Measurements from ENCODE around the gene PEX16.
A peak's percentile ranks its signal among the peaks of the same experiment; 100 is the strongest.

The PEX16 gene

DNA sequence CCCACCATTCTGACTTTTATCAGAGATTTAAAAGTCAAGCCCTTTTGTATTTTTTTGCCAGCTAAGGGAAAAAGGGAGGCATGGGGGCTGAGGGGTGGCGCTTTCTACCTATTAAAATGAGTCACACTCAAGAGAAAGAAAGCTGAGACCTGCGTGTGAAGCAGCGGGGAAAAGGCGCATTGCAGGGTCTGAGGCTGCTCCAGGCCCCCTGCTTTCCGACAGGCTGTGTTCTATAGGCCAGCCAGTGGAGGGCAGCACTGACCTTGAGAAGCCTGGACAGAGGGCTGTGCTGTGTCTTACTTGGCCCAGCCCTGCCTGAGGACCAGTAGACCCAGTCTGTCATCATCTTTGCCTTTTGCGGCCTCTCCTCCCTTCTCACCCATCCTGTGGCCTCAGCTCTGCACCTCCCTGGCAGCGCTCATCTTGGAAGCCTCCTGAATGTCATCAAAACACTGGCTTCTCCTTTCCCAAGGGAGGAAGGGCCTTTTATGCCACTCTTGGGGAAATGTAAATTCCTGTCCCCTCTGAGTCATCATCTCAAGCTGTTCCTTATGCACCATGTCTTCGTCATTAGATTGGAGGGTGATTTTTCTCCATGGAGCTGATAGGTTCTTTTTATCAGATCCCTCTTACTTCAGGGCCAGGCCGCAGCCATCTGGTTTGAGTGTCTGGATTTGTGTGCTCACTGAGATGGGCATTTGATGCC is 44.9 kb downstream of the PEX16 start:
- peak; percentile 23 for DNase-seq

DNA sequence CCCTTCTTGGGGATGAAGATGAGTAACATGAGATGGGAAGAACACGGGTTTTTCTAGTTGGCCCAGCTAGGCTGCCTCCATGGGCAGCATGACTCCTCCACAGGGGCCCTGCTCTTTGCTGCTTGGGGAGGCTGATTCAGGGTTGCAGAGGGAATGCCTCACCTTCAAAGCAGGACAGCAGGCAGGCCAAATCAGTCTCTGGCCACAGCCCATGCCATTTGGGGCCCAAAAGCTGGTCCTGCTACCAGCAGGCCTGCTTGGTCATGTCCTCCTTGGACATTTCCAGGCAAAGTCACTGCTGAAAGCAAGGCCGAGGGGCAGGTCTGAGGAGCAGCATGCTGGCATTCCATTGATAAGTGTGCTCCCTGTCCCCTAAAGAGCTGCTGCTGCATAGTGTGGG is 46.0 kb downstream of the PEX16 start:
- DNase-seq = no peak

- no peak for DNase-seq
Measured at GRCh38 chr11:45870706-45871105, 47.0 kb downstream of the PEX16 start.

DNA sequence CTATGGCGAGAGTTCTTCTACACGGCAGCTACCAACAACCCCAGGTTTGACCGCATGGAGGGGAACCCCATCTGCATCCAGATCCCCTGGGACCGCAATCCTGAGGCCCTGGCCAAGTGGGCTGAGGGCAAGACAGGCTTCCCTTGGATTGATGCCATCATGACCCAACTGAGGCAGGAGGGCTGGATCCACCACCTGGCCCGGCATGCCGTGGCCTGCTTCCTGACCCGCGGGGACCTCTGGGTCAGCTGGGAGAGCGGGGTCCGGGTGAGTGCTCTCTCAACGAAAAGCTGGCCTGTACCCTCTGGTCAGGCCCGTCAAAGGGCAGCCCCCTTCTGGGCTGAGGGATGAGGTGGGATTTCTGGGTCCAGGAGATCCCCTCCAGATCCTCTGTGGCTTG is 48.1 kb downstream of the PEX16 start:
- no peak for DNase-seq

DNA sequence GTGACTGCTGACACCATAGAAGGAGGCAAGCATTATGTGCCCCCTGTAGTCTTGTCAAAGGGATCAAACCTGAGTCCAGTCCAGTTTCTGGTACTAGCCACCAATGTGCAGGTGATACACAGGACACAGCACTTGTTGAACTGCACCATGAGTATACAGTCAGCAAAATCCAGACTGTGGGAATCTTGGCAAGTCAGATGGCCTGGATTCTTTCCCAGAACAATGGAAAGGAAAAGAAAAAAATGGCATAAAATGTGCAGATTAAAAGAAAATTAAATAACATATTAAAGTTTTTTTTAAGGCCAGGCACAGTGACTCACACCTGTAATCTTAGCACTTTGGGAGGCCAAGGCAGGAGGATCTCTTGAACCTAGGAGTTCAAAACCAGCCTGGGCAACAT is 53.6 kb downstream of the PEX16 start:
- DNase-seq = no peak

DNA sequence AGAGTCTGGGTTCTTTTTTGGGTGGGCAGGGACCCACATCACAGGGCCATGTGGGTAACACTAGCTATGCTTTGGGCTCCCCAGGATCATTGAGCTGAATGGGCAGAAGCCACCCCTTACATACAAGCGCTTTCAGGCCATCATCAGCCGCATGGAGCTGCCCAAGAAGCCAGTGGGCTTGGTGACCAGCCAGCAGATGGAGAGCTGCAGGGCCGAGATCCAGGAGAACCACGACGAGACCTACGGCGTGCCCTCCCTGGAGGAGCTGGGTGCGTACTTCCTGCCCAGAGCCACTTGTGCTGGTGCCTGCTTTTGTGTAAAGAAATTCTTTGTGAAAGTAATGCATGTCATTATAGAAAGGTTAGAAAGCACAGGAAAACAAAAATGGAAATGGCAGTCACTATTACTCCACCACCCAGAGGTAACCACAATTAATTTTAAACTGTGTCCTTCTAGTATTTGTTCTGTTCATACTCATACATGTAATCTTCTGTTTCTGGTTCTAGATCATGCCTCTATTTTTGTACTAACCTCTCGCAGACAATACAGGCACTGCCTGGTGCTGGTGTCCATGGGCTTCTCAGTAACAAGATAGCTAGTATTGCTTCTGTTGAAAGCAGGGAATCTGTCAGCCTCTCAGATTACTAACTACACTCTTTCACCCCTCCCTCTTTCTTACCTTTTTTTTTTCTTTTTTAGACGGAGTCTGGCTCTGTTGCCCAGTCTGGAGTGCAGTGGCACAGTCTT is 56.7 kb downstream of the PEX16 start:
- DNase-seq = no peak

- no peak for DNase-seq
Measured at GRCh38 chr11:45860348-45860747, 57.3 kb downstream of the PEX16 start.

Data from RPMI8226 (cell line).